ENCODE results near the gene ICAM5. TPM values are rescaled to one million over a fixed set of nuclear protein-coding genes. Genes with fewer than 3 reads are reported as not detected.

ICAM5 gene
- total RNA-seq, 1 experiment from 2014 or later = 8.0 TPM

GRCh38 chr19:10339380-10339960 lies 49.7 kb downstream of the ICAM5 start, which contains the start of gene ICAM3 (continued):
- TF ChIP-seq HMGA2 (CRISPR knock-in tag; IDR thresholded peaks at IDR 0.05) (no peak), NFATC4 (CRISPR knock-in tag; IDR thresholded peaks at IDR 0.05) (no peak), ZNF396 (CRISPR knock-in tag; IDR thresholded peaks at IDR 0.05; ENCODE audit: borderline replicate concordance) (no peak), RELA (CRISPR knock-in tag; IDR thresholded peaks at IDR 0.05; ENCODE audit: borderline replicate concordance) (no peak), ZNF138 (CRISPR knock-in tag; conservative IDR thresholded peaks at IDR 0.05) (no peak), SMAD4 (CRISPR knock-in tag; IDR thresholded peaks at IDR 0.05) (no peak), ATF6 (CRISPR knock-in tag; IDR thresholded peaks at IDR 0.05) (no peak), STAT6 (CRISPR knock-in tag; conservative IDR thresholded peaks at IDR 0.05; ENCODE audit: low read depth) (no peak), MLX (CRISPR knock-in tag; IDR thresholded peaks at IDR 0.05) (no peak), SP1 (CRISPR knock-in tag; conservative IDR thresholded peaks at IDR 0.05) (no peak), USF1 (CRISPR knock-in tag; IDR thresholded peaks at IDR 0.05) (no peak)

- H3K36me3 Mint-ChIP-seq = no peaks in the 10 kb centered on the region; the same call in 1 of the 2 replicates
- CTCF ChIA-PET = interaction anchor here (1.1 to 1.5 kb wide), 2 partner anchors 40 to 48 kb away, joined by 3 to 4 read pairs; partner anchors contain the start of gene TYK2
- TF ChIP-seq E2F5 (CRISPR knock-in tag; IDR thresholded peaks at IDR 0.05) = no peak
- peak; percentile 99 for TF ChIP-seq ZNF121 (CRISPR knock-in tag; IDR thresholded peaks at IDR 0.05)
- peaks cover 25% of the 10 kb centered on the region for H3K4me1 Mint-ChIP-seq
- DNase-seq (ENCODE audit: low spot score) (no peak), ATAC-seq (no peak)
- H3K9me3 Mint-ChIP-seq = no peaks in the 10 kb centered on the region
- no peak overlapping the region for H3K4me3 Mint-ChIP-seq
- POLR2A ChIA-PET = interaction anchor here (0.6 to 0.9 kb wide), 3 partner anchors 44 to 212 kb away, joined by 3 read pairs; no protein-coding TSS in a partner anchor
- peak overlapping the region; percentile 63; the same call in 1 of the 2 replicates for H3K27ac Mint-ChIP-seq
- H3K27me3 Mint-ChIP-seq (ENCODE audit: low read depth) = peaks cover 5% of the 10 kb centered on the region; the same call in 1 of the 2 replicates
Measured at GRCh38 chr19:10339977-10340376, 50.2 kb downstream of the ICAM5 start.

- no peak overlapping the region for H3K27ac Mint-ChIP-seq
- no peaks in the 10 kb centered on the region for H3K9me3 Mint-ChIP-seq
- H3K27me3 Mint-ChIP-seq (ENCODE audit: low read depth) = no peaks in the 10 kb centered on the region
- no peak overlapping the region for H3K4me3 Mint-ChIP-seq
- H3K36me3 Mint-ChIP-seq = no peaks in the 10 kb centered on the region
- ChIA-PET CTCF (interaction anchor here (0.6 to 1.7 kb wide), 5 partner anchors 10 to 496 kb away, joined by 3 to 11 read pairs (median 3); partner anchors contain the start of genes QTRT1 and RAVER1), POLR2A (interaction anchor here (1.0 kb wide), 1 partner anchor 9 kb away, joined by 6 read pairs; no protein-coding TSS in a partner anchor)
- ATAC-seq (no peak), DNase-seq (ENCODE audit: low spot score) (no peak)
- peaks cover 21% of the 10 kb centered on the region for H3K4me1 Mint-ChIP-seq
- no peak for TF ChIP-seq ARID4B (CRISPR knock-in tag; IDR thresholded peaks at IDR 0.05; ENCODE audit: borderline replicate concordance)
- no peak for TF ChIP-seq TP53 (CRISPR knock-in tag; IDR thresholded peaks at IDR 0.05)
- TF ChIP-seq ZNF396 (CRISPR knock-in tag; IDR thresholded peaks at IDR 0.05; ENCODE audit: borderline replicate concordance) = no peak
- no peak for TF ChIP-seq TEAD4 (CRISPR knock-in tag; IDR thresholded peaks at IDR 0.05)
- no peak for TF ChIP-seq ZSCAN18 (CRISPR knock-in tag; IDR thresholded peaks at IDR 0.05)
Measured at GRCh38 chr19:10343495-10343894, 53.7 kb downstream of the ICAM5 start.

All from WTC11 (cell line).